Endodermal cell (in vitro differentiated cells): ENCODE measurements around the gene CCDC134. TPM values are rescaled to one million over a fixed set of nuclear protein-coding genes. Genes with fewer than 3 reads are reported as not detected.

Experiments used
- DNase-seq: peaks from one replicate; pipeline ENCODE4 v3.0.0-alpha.2; 2017
- H3K27ac ChIP-seq: 2 replicates; pipeline ENCODE4 v1.5.1; 2013; ENCODE audit warnings: mild to moderate bottlenecking, low read depth, low read length, moderate library complexity
- H3K27me3 ChIP-seq: 2 replicates; pipeline ENCODE4 v1.6.1; 2013; ENCODE audit warnings: mild to moderate bottlenecking, low read length, moderate library complexity; ENCODE audit not compliant: insufficient read depth, control insufficient read depth, poor library complexity, severe bottlenecking
- H3K36me3 ChIP-seq: 2 replicates; pipeline ENCODE4 v1.7.0; 2013; ENCODE audit warnings: mild to moderate bottlenecking, low read length, moderate library complexity; ENCODE audit not compliant: control insufficient read depth, insufficient read depth
- H3K4me1 ChIP-seq: one replicate; pipeline ENCODE4 v1.7.0; 2013; ENCODE audit warnings: low read length; ENCODE audit not compliant: control insufficient read depth, insufficient read depth
- H3K4me3 ChIP-seq: 2 replicates; pipeline ENCODE4 v1.5.1; 2013; ENCODE audit warnings: mild to moderate bottlenecking, low read length, moderate library complexity
- H3K9ac ChIP-seq: 2 replicates; pipeline ENCODE4 v1.6.1; 2013; ENCODE audit warnings: mild to moderate bottlenecking, low read length, moderate library complexity; ENCODE audit not compliant: poor library complexity, severe bottlenecking; ENCODE audit errors: extremely low read depth
- H3K9me3 ChIP-seq: 2 replicates; pipeline ENCODE4 v1.6.1; 2013; ENCODE audit warnings: mild to moderate bottlenecking, low read length, moderate library complexity; ENCODE audit not compliant: control insufficient read depth
- H3K27ac Mint-ChIP-seq: 2 replicates; pipeline ENCODE4 v1.8.0; 2020; ENCODE audit warnings: mixed read lengths
- H3K27me3 Mint-ChIP-seq: 2 replicates; pipeline ENCODE4 v1.8.0; 2021; ENCODE audit warnings: mild to moderate bottlenecking, mixed read lengths; ENCODE audit not compliant: insufficient read depth
- H3K36me3 Mint-ChIP-seq: 2 replicates; pipeline ENCODE4 v1.8.0; 2020; ENCODE audit warnings: low read depth, mixed read lengths
- H3K4me1 Mint-ChIP-seq: 2 replicates; pipeline ENCODE4 v1.8.0; 2020; ENCODE audit warnings: mixed read lengths
- H3K4me3 Mint-ChIP-seq: 2 replicates; pipeline ENCODE4 v1.8.0; 2020; ENCODE audit warnings: mild to moderate bottlenecking, moderate library complexity, mixed read lengths
- H3K9me3 Mint-ChIP-seq: 2 replicates; pipeline ENCODE4 v1.8.0; 2020; ENCODE audit warnings: mild to moderate bottlenecking, mixed read lengths
- WGBS, 2 experiments: methylation state at CpG; one replicate each; pipeline versions ENCODE4 v1.1.5 to v1.1.7; 2013; ENCODE audit warnings: missing lambda C conversion rate in 2 of 2, mixed read lengths in 1 of 2; ENCODE audit not compliant: insufficient coverage in 1 of 2, insufficient read length in 1 of 2; 5-methylcytosine and 5-hydroxymethylcytosine counted together
- total RNA-seq, 2 donors: library from RNA; stranded (reverse); fragmentation: NEBNext Ultra II Directional in 1 of 2; extraction: Animal tissue kit (Norgen Biotek cat#: 25700) in 1 of 2; gene quantifications; 2 replicates in 1 of 2; 3 replicates in 1 of 2; pipeline ENCODE4 v1.2.1, GENCODE V29; 2021
- TF ChIP-seq, protein P1 (sequence below): fragments of 200-600 bp; sonication (generic); conservative IDR thresholded peaks from 2 replicates; pipeline ENCODE4 v1.5.0; 2021; ENCODE audit warnings: antibody characterized with exemption, mild to moderate bottlenecking

Gene CCDC134
- total RNA-seq, 2 donors from 2014 or later, result 15.0 to 21.0 TPM

DNA sequence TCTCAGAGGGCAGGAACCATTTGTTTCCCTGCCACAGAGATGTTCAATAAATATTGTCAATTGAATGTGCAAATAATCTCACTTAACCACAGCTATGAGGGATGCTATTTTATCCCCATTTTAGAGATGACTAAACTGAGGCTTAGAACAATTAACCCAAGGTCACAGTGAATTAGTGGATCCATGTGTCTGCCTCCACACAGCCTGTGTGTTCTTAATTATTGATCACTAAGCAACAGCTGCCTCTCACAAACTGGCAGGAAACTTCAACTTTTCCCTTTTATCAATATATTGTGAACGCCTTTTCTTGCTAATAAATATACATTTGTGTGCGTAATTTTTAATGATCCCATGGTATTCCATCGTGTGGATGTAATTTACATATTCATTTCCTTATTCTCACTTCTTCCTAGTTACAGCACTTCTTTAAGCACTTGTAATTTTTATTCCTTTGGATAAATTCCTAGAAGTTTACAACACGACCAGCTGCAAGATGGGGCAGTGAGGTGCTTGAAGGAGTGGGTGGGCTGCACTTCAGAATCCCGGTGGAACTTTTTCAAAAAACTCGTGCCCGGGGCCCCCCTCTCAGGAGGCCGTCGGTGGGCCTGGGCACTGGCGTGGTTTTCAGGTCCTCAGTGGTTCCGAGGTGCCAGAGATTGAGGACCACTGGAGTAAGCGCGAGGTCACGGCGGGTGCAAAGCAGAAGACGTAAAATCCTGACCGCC lies 31.5 kb downstream of the CCDC134 start:
- DNase-seq, result no peak
- Histone ChIP-seq H3K4me3 (peak overlapping the region; percentile 95), H3K9ac (peak overlapping the region; percentile 82), H3K27me3 (no peaks in the 10 kb centered on the region), H3K27ac (peak overlapping the region; percentile 99), H3K9me3 (no peaks in the 10 kb centered on the region), H3K4me1 (no peaks in the 10 kb centered on the region), H3K36me3 (peaks cover 15% of the 10 kb centered on the region)
- TF ChIP-seq, protein P1, sequence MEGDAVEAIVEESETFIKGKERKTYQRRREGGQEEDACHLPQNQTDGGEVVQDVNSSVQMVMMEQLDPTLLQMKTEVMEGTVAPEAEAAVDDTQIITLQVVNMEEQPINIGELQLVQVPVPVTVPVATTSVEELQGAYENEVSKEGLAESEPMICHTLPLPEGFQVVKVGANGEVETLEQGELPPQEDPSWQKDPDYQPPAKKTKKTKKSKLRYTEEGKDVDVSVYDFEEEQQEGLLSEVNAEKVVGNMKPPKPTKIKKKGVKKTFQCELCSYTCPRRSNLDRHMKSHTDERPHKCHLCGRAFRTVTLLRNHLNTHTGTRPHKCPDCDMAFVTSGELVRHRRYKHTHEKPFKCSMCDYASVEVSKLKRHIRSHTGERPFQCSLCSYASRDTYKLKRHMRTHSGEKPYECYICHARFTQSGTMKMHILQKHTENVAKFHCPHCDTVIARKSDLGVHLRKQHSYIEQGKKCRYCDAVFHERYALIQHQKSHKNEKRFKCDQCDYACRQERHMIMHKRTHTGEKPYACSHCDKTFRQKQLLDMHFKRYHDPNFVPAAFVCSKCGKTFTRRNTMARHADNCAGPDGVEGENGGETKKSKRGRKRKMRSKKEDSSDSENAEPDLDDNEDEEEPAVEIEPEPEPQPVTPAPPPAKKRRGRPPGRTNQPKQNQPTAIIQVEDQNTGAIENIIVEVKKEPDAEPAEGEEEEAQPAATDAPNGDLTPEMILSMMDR, result no peak
- peaks cover 13% of the 10 kb centered on the region for H3K4me1 Mint-ChIP-seq
- peak overlapping the region; percentile 99 for H3K27ac Mint-ChIP-seq
- peak overlapping the region; percentile 83 for H3K4me3 Mint-ChIP-seq
- WGBS, 2 experiments, result 6 to 17% methylated on average over 6 to 17 of the region's 17 CpGs
- H3K36me3 Mint-ChIP-seq, result peaks cover 17% of the 10 kb centered on the region
- no peaks in the 10 kb centered on the region for H3K9me3 Mint-ChIP-seq
- H3K27me3 Mint-ChIP-seq, result no peaks in the 10 kb centered on the region

DNA sequence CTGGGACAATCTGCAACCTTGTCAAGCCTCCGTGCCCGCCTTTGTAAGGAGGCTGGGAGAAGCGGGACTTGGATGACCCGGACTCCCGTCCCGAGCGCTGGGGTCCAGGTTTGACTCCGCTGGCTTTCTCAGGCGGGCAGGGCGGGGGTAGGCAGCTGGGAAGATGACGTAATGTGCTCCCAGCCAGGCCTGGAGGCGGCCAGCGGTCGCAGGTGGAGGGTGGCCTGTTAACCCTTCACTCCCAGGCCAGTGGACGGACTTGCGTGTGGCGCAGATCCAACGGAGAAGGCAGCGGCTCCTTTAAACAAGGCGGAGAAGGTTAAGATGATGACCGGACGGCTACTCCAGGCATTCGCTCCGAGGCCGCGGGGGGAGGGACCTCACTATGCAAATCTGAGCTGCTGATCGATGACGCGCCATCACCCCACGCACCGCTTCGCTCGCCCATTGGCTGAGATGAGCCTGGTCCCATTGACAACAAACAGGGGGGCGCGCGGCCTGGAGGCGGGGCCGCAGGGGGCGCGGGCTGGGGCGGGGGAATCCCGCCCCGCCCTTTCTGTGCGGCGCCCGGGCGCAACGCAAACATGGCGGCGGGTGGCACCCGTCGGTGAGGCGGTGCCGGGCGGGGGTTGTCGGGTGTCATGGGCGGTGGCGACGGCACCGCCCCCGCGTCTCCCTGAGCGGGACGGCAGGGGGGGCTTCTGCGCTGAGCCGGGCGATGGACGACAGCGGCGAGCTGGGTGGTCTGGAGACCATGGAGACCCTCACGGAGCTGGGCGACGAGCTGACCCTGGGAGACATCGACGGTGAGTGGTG lies 32.3 kb downstream of the CCDC134 start, which contains the start of gene SREBF2:
SREBF2 (plus strand) TSS at position 553 of the 816 bp plus-strand sequence; CDS start at position 719, 166 bp downstream.
- no peaks in the 10 kb centered on the region for H3K9me3 Mint-ChIP-seq
- H3K27ac Mint-ChIP-seq, result peak within 1 kb of the TSS; percentile 99
- no peaks in the 10 kb centered on the region for H3K27me3 ChIP-seq
- peak within 1 kb of the TSS; percentile 99 for H3K27ac ChIP-seq
- peaks cover 13% of the 10 kb centered on the region for H3K4me1 Mint-ChIP-seq
- no peaks in the 10 kb centered on the region for H3K9me3 ChIP-seq
- peaks cover 18% of the 10 kb centered on the region for H3K36me3 Mint-ChIP-seq
- peak within 1 kb of the TSS; percentile 95 for H3K4me3 ChIP-seq
- peak within 1 kb of the TSS; percentile 82 for H3K9ac ChIP-seq
- H3K4me1 ChIP-seq, result no peaks in the 10 kb centered on the region
- no peaks in the 10 kb centered on the region for H3K27me3 Mint-ChIP-seq
- H3K36me3 ChIP-seq, result peaks cover 18% of the 10 kb centered on the region
- 0% methylated on average over 26 to 75 of the region's 75 CpGs for WGBS, 2 experiments
- H3K4me3 Mint-ChIP-seq, result peak within 1 kb of the TSS; percentile 83
- TF ChIP-seq, protein P1, result no peak
- peak; percentile 100 for DNase-seq

DNA sequence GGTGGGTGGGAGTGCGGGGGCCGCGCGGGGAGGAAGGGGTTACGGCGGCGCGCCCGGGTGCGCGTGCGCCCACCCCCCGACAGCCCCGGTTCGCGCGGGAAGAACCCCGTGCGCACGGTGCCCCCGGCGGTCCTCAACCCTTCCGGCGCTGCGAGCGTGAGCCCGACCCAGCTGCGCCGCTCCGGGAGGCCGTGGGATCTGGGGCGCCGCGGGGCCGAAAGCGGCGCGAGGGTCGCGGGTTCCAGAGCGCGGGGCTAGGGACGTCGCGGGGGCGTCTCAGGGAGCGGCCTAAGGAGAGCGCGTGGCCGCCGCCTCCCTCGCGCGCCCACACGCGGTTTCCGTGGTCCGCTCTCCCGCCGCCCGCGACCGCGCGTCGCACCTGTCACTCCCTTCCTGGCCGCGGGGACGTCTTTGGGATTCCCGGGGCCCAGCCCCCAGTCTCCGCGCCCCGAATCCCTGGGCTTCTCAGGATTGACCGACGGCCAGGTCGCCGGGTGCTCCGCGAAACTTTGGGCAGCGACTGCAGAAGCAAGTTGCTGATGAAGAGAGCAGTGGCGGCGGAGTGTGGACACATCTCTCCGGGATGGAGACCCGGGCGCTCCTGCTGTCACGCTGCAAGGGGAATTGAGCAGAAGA lies 33.0 kb downstream of the CCDC134 start:
- H3K9ac ChIP-seq, result peak overlapping the region; percentile 80
- Mint-ChIP-seq H3K27me3 (no peaks in the 10 kb centered on the region), H3K4me1 (peaks cover 14% of the 10 kb centered on the region), H3K27ac (peak overlapping the region; percentile 72), H3K36me3 (peaks cover 23% of the 10 kb centered on the region), H3K4me3 (peak overlapping the region; percentile 83), H3K9me3 (no peaks in the 10 kb centered on the region)
- H3K27ac ChIP-seq, result peak overlapping the region; percentile 99
- peak overlapping the region; percentile 95 for H3K4me3 ChIP-seq
- TF ChIP-seq, protein P1, result no peak
- H3K4me1 ChIP-seq, result no peaks in the 10 kb centered on the region
- peak; percentile 72 for DNase-seq
- H3K36me3 ChIP-seq, result peaks cover 25% of the 10 kb centered on the region
- H3K9me3 ChIP-seq, result no peaks in the 10 kb centered on the region
- no peaks in the 10 kb centered on the region for H3K27me3 ChIP-seq
- whole genome bisulfite sequencing, 2 experiments, result 0% methylated on average over 35 to 86 of the region's 86 CpGs
